WTC11 (cell line): Measurements from ENCODE around the gene PHC2. TPM values are rescaled to one million over a fixed set of nuclear protein-coding genes. Genes with fewer than 3 reads are reported as not detected.

Experiments
- ATAC-seq: fragments of 200-7000 bp; cut with Tn5 transposase; 2 replicates; pipeline ENCODE4 v1.10.0; 2021; ENCODE audit warnings: mild to moderate bottlenecking, moderate library complexity
- CTCF ChIA-PET: fragments of 300-600 bp; sonication (Branson Sonifier 250); formaldehyde crosslinking; loops from one replicate; lab custom pipeline; 2021; ENCODE audit warnings: antibody characterized with exemption; lab: Charles Lee
- POLR2A ChIA-PET: fragments of 350-600 bp; sonication (Branson Sonifier 250); formaldehyde crosslinking; loops from one replicate; lab custom pipeline; 2021; ENCODE audit warnings: antibody characterized with exemption; lab: Charles Lee
- DNase-seq: peaks from one replicate; pipeline ENCODE4 v3.0.0; 2021; ENCODE audit warnings: low spot score
- H3K27ac Mint-ChIP-seq: 2 replicates; pipeline ENCODE4 v1.8.0; 2021; ENCODE audit warnings: mixed read lengths
- H3K27me3 Mint-ChIP-seq: 2 replicates; pipeline ENCODE4 v1.8.0; 2021; ENCODE audit warnings: low read depth, mild to moderate bottlenecking, moderate library complexity, mixed read lengths
- H3K36me3 Mint-ChIP-seq: 2 replicates; pipeline ENCODE4 v1.8.0; 2021; ENCODE audit warnings: mixed read lengths
- H3K4me1 Mint-ChIP-seq: 2 replicates; pipeline ENCODE4 v1.8.0; 2022; ENCODE audit warnings: mixed read lengths
- H3K4me3 Mint-ChIP-seq: 2 replicates; pipeline ENCODE4 v1.8.0; 2021; ENCODE audit warnings: mild to moderate bottlenecking, moderate library complexity, mixed read lengths
- H3K9me3 Mint-ChIP-seq: 2 replicates; pipeline ENCODE4 v1.8.0; 2021; ENCODE audit warnings: mixed read lengths
- ATF3 ChIP-seq: sonication (generic); formaldehyde crosslinking; conservative IDR thresholded peaks from 2 replicates; pipeline ENCODE4 v1.8.1; 2022; ENCODE audit warnings: mild to moderate bottlenecking, missing genetic modification reagents
- CDX4 ChIP-seq: fragments of 250-450 bp; sonication (Bioruptor Pico); IDR thresholded peaks from 2 replicates; pipeline ENCODE4 v1.9.0; 2021; ENCODE audit warnings: moderate library complexity, mild to moderate bottlenecking, inconsistent platforms, borderline replicate concordance
- ELF4 ChIP-seq: sonication (generic); formaldehyde crosslinking; IDR thresholded peaks from 2 replicates; pipeline ENCODE4 v1.8.1; 2022; ENCODE audit warnings: low read depth, mild to moderate bottlenecking, moderate library complexity, missing genetic modification reagents
- ETV6 ChIP-seq: sonication (generic); formaldehyde crosslinking; IDR thresholded peaks from 2 replicates; pipeline ENCODE4 v1.8.1; 2022; ENCODE audit warnings: mild to moderate bottlenecking, missing genetic modification reagents
- FOXP1 ChIP-seq: sonication (generic); formaldehyde crosslinking; IDR thresholded peaks from 2 replicates; pipeline ENCODE4 v1.8.0; 2022; ENCODE audit warnings: missing genetic modification reagents, mild to moderate bottlenecking, moderate library complexity, borderline replicate concordance
- GABPB1 ChIP-seq: sonication (generic); formaldehyde crosslinking; IDR thresholded peaks from 2 replicates; pipeline ENCODE4 v1.8.1; 2023; ENCODE audit warnings: mild to moderate bottlenecking, missing genetic modification reagents
- RELA ChIP-seq: sonication (generic); formaldehyde crosslinking; IDR thresholded peaks from 2 replicates; pipeline ENCODE4 v1.8.1; 2022; ENCODE audit warnings: missing genetic modification reagents, mild to moderate bottlenecking, borderline replicate concordance
- SMAD3 ChIP-seq: sonication (generic); formaldehyde crosslinking; IDR thresholded peaks from 2 replicates; pipeline ENCODE4 v1.8.0; 2022; ENCODE audit warnings: missing genetic modification reagents, mild to moderate bottlenecking, borderline replicate concordance
- TCF7 ChIP-seq: sonication (generic); formaldehyde crosslinking; IDR thresholded peaks from 2 replicates; pipeline ENCODE4 v1.8.0; 2022; ENCODE audit warnings: mild to moderate bottlenecking, low read depth, missing genetic modification reagents, moderate library complexity
- ZNF219 ChIP-seq: sonication (generic); formaldehyde crosslinking; IDR thresholded peaks from 2 replicates; pipeline ENCODE4 v1.8.0; 2023; ENCODE audit warnings: missing genetic modification reagents, mild to moderate bottlenecking, borderline replicate concordance
- ZNF232 ChIP-seq: sonication (generic); formaldehyde crosslinking; IDR thresholded peaks from 2 replicates; pipeline ENCODE4 v1.8.0; 2022; ENCODE audit warnings: mild to moderate bottlenecking, missing genetic modification reagents
- ZNF263 ChIP-seq: sonication (generic); formaldehyde crosslinking; IDR thresholded peaks from 2 replicates; pipeline ENCODE4 v1.8.1; 2022; ENCODE audit warnings: low read depth, mild to moderate bottlenecking, moderate library complexity, missing genetic modification reagents
- total RNA-seq: library from RNA; stranded (reverse); gene quantifications from 3 replicates; pipeline ENCODE4 v1.2.3, GENCODE V29; 2021
- TF ChIP-seq, protein P1 (sequence below): fragments of 200-600 bp; IDR thresholded peaks from 2 replicates; pipeline ENCODE4 v1.8.0; 2022; ENCODE audit warnings: antibody characterized with exemption
- TF ChIP-seq, protein P2 (sequence below): sonication (generic); formaldehyde crosslinking; IDR thresholded peaks from 2 replicates; pipeline ENCODE4 v1.8.0; 2023; ENCODE audit warnings: missing genetic modification reagents, mild to moderate bottlenecking, borderline replicate concordance

PHC2 gene
- total RNA-seq, 1 experiment from 2014 or later = 7.0 TPM

DNA sequence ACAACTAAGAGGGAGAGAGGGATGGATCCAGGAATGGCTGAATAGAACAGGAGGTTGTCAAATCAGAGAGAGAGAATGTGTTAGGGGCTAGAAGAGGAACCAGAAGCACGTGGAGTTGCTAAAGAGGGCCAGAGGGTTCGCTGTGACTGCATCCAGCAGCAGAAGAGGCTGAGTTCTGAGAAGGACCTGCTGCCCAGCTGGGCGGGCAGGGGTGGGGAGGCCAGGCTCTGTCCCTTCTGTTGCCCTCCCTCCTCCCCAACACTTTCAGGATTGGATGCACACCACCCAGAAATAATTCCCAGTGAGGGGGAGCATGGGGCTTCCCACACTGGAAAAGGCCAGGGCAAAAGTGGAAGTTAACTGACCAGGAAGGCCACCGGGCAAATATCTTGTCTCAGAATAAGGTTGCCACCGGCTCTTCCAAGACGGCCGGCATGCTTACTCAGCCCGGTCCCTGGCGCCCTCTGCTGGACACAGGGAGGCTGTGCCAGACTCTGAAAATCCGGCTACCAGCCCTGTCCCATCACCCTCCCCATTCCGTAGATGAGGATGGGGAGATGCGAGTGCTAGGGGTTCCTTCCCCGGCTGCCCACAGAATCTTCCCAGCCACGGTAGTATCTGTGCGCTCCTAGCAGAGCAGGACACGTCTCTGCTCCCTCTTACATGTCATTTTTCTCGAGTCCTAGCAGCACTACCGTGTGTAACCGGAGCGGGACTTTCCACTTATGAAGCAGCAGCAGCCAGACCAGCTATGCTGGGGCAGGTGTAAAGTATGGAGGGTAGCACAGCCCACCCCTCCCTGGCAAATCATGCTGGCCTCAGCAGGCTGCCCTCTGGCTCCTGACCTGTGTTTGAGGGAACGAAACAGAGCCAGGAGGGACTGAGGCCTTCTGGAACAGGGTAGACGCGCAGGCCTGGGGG is 63.1 kb downstream of the PHC2 start:
- DNase-seq (peak; percentile 93), ATAC-seq (peak; percentile 71)
- H3K36me3 Mint-ChIP-seq = no peaks in the 10 kb centered on the region
- peaks cover 35% of the 10 kb centered on the region for H3K4me1 Mint-ChIP-seq
- no peak overlapping the region for H3K4me3 Mint-ChIP-seq
- ChIA-PET CTCF (interaction anchor here (0.6 to 10.3 kb wide), 23 partner anchors 9 to 1107 kb away, joined by 3 to 161 read pairs (median 4); no protein-coding TSS in a partner anchor), POLR2A (interaction anchor here (0.6 to 1.9 kb wide), 2 partner anchors 72 to 868 kb away, joined by 5 to 13 read pairs; no protein-coding TSS in a partner anchor)
- peaks cover 20% of the 10 kb centered on the region for H3K27me3 Mint-ChIP-seq
- no peak overlapping the region for H3K27ac Mint-ChIP-seq
- H3K9me3 Mint-ChIP-seq = no peaks in the 10 kb centered on the region
- TF ChIP-seq, protein P1, sequence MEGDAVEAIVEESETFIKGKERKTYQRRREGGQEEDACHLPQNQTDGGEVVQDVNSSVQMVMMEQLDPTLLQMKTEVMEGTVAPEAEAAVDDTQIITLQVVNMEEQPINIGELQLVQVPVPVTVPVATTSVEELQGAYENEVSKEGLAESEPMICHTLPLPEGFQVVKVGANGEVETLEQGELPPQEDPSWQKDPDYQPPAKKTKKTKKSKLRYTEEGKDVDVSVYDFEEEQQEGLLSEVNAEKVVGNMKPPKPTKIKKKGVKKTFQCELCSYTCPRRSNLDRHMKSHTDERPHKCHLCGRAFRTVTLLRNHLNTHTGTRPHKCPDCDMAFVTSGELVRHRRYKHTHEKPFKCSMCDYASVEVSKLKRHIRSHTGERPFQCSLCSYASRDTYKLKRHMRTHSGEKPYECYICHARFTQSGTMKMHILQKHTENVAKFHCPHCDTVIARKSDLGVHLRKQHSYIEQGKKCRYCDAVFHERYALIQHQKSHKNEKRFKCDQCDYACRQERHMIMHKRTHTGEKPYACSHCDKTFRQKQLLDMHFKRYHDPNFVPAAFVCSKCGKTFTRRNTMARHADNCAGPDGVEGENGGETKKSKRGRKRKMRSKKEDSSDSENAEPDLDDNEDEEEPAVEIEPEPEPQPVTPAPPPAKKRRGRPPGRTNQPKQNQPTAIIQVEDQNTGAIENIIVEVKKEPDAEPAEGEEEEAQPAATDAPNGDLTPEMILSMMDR = peak; percentile 90
- TF ChIP-seq ZNF219 (CRISPR knock-in tag) = no peak
- no peak for TF ChIP-seq RELA (CRISPR knock-in tag)
- TF ChIP-seq SMAD3 (CRISPR knock-in tag) = no peak
- TF ChIP-seq ELF4 (CRISPR knock-in tag) = no peak
- TF ChIP-seq, all 79 proteins: peak for 1

GRCh38 chr1:33366762-33367484 is 64.0 kb downstream of the PHC2 start:
- no peaks in the 10 kb centered on the region for H3K36me3 Mint-ChIP-seq
- no peak for TF ChIP-seq ATF3
- TF ChIP-seq ETV6 (CRISPR knock-in tag) = no peak
- no peak for TF ChIP-seq ZNF232 (CRISPR knock-in tag)
- TF ChIP-seq GABPB1 (CRISPR knock-in tag) = no peak
- no peak for TF ChIP-seq FOXP1 (CRISPR knock-in tag)
- TF ChIP-seq TCF7 (CRISPR knock-in tag) = no peak
- no peak for TF ChIP-seq ZNF263 (CRISPR knock-in tag)
- no peak for TF ChIP-seq CDX4 (CRISPR knock-in tag)
- TF ChIP-seq, protein P2, sequence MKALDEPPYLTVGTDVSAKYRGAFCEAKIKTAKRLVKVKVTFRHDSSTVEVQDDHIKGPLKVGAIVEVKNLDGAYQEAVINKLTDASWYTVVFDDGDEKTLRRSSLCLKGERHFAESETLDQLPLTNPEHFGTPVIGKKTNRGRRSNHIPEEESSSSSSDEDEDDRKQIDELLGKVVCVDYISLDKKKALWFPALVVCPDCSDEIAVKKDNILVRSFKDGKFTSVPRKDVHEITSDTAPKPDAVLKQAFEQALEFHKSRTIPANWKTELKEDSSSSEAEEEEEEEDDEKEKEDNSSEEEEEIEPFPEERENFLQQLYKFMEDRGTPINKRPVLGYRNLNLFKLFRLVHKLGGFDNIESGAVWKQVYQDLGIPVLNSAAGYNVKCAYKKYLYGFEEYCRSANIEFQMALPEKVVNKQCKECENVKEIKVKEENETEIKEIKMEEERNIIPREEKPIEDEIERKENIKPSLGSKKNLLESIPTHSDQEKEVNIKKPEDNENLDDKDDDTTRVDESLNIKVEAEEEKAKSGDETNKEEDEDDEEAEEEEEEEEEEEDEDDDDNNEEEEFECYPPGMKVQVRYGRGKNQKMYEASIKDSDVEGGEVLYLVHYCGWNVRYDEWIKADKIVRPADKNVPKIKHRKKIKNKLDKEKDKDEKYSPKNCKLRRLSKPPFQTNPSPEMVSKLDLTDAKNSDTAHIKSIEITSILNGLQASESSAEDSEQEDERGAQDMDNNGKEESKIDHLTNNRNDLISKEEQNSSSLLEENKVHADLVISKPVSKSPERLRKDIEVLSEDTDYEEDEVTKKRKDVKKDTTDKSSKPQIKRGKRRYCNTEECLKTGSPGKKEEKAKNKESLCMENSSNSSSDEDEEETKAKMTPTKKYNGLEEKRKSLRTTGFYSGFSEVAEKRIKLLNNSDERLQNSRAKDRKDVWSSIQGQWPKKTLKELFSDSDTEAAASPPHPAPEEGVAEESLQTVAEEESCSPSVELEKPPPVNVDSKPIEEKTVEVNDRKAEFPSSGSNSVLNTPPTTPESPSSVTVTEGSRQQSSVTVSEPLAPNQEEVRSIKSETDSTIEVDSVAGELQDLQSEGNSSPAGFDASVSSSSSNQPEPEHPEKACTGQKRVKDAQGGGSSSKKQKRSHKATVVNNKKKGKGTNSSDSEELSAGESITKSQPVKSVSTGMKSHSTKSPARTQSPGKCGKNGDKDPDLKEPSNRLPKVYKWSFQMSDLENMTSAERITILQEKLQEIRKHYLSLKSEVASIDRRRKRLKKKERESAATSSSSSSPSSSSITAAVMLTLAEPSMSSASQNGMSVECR (CRISPR knock-in tag) = no peak
- POLR2A ChIA-PET = interaction anchor here (1.9 kb wide), 1 partner anchor 71 kb away, joined by 5 read pairs; no protein-coding TSS in a partner anchor
- DNase-seq = no peak
- no peak for ATAC-seq
- H3K4me3 Mint-ChIP-seq = no peak overlapping the region
- no peaks in the 10 kb centered on the region for H3K9me3 Mint-ChIP-seq
- peaks cover 40% of the 10 kb centered on the region for H3K4me1 Mint-ChIP-seq
- peaks cover 26% of the 10 kb centered on the region for H3K27me3 Mint-ChIP-seq
- no peak overlapping the region for H3K27ac Mint-ChIP-seq
- CTCF ChIA-PET = interaction anchor here (0.6 to 10.3 kb wide), 11 partner anchors 20 to 1106 kb away, joined by 3 to 161 read pairs (median 4); no protein-coding TSS in a partner anchor
